Head of caudate nucleus (tissue), 42 donors: ENCODE measurements around the gene MCC.
"Not testable (repeated sequence)": the region's sequence is repeated elsewhere in the genome, so short reads cannot be mapped to it uniquely, and the experiment has no call there.

ENCODE experiments used
- DNase-seq, 42 donors: peaks; one replicate each; pipeline versions ENCODE4 v3.0.0 to v3.0.0-alpha.2; 2020 to 2021; ENCODE audit warnings: mixed read lengths in 7 of 42
- intact Hi-C: fragments of 100-400 bp; cut with DNase I; formaldehyde crosslinking; loops from one replicate; pipeline ENCODE4 v1.15.0; 2022

Gene MCC

DNA sequence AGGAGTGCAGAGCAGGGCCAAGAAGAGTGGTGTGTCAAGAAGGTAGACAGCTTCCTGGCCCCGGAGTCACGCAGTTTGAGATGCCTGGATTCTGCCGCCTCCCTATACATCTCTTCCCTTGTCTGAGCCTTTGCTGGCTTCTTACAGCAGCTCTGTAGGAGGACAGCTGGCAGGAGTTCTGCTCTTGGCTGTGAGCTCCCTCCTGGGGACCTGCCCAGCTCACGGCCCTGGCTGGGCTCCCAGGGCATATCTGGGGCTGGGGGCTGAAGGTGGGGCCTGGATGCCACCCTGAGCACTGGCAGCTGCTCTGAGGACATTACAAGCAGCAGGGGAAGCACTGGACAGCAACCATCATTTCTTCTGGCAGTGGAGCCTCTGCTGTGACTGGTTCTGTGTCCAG lies 52.7 kb downstream of the MCC start:
- intact Hi-C loops = no loop called here
- no peak for DNase-seq

DNA sequence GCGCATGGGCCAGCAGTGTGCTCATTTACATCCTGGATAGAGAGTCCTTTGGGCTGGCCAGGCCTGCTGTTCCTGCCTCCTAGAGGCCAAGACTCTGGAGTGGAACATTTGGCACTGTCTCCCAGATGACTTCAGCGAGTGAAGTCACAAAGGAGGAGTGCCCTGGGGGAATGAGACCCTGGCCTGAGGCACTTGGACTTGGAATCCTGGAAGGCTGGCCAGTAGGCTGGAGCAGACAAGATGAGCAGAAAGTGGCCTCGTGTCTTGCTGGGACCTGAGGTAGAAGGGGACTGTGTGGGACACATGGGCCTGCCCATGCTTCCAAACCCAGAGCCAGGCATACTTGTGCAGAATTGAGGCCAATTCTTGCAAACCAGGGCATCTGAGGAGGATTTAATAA lies 53.4 kb downstream of the MCC start, which contains the start of gene TSSK1B:
TSS of gene TSSK1B (minus strand) at position 101 of the 400 bp plus-strand sequence. CDS start 150 bp downstream, outside the sequence.
- DNase-seq = no peak
- intact Hi-C loops = no loop called here

DNA sequence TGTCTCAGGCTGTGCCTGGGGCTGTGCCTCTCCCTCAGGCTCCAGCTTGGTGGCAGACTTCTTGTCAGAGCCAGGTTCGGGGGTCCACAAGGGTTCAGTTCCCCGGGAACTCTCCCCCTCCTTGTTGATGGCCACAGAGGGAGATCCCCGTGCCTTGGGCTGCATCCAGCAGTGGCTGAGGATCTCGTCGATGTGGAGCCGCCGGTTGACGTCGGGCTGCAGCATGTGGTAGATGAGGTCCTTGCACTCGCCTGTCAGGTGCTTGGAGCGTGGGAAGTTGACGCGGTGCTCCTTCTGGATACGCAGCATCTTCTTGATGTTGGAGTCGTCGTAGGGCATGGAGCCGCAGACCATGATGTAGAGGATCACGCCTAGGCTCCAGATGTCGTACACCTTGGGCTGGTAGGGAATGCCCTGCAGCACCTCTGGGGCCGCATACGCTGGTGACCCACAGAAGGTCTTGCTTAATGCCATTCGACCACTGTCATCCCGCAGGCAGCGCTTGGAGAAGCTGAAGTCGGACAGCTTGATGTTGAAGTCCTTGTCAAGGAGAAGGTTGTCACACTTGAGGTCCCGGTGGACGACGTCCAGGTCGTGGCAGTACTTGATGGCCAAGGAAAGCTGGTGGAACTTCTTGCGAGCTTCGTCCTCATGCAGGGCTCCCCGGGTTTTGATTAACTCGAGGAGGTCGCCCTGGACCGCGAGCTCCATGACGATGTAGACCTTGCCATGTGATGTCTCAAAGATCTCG lies 54.2 kb downstream of the MCC start:
- intact Hi-C loops = no loop called here
- no peak for DNase-seq

DNA sequence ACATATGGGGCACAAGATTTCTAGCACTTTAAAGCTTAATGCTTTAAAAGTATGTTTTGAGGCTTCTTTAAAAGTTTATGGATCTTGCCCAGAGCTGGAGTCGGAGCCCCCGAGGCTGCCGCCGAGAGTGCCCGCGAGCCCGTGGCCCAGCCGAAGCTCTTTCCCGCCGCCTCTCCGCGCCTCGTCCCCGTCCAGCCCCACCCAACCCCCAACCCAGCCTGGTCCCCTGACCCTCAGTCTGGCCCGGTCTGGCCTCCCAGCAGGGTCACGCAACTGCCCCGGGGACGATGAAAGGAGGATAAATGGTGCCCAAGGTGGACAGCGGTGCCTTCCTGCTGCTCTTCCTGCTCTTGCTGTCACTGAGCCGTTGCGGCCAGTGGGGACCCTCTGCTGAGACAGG lies 55.2 kb downstream of the MCC start:
- intact Hi-C loops = no loop called here

DNA sequence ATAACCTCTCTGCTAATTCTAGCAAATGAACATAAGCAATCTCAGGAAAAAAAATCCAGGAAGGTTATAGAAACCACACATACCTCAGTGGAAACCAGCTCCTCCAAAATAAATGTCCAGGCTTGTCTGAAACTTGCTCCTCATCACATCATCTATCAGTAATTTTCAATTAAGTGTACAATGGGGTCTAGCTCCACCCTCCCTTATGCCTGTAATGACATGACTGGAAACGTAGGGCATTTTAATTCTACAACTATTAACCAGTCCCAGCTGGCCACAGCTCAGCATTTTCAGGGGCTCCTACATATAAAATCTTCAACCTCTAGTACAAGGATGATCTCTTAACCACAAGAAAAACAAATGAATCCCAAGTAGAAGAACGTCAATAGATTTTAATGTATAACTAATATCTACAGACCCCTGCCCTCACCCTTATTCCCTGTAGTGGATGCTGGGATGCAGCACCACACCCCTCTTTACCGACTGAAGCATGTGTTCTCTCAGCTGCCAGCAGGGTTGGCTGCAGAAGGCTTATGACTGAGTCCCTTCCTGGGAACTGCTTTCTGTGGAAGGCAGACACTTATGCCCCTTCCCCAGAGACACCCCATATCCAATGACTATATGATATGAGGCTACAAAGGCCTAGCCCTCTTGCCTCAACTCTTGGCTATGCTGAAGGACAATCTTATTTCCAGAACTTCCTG lies 60.2 kb downstream of the MCC start:
- DNase-seq = no peak

More for the DNA sequence above, 55.2 kb downstream of the MCC start:
- DNase-seq = no peak

GRCh38 chr5:113425909-113426308 lies 62.3 kb downstream of the MCC start:
- intact Hi-C loops = no loop called here
- DNase-seq = no peak

More for the DNA sequence above, 60.2 kb downstream of the MCC start:
- intact Hi-C loops = no loop called here

GRCh38 chr5:113421693-113422092 lies 66.6 kb downstream of the MCC start:
- intact Hi-C loops = no loop called here
- no peak for DNase-seq

- no peak for DNase-seq
- intact Hi-C loops = no loop called here
Measured at GRCh38 chr5:113405530-113405929, 82.7 kb downstream of the MCC start.

- intact Hi-C loops = no loop called here
- DNase-seq = no peak
Measured at GRCh38 chr5:113404269-113404668, 84.0 kb downstream of the MCC start.

DNA sequence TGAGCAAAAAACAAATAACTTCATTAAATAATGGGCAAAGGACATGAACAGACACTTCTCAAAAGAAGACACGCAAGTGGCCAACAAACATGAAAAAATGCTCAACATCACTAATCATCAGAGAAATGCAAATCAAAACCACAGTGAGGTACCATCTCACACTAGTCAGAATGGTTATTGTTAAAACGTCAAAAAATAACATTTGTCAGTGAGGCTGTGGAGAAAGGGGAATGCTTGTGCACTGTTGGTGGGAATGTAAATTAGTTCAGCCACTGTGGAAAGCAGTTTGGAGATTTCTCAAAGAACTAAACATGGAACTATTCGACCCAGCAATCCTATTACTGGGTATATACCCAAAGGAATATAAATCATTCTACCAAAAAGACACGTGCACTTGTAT lies 90.3 kb downstream of the MCC start:
- DNase-seq, intact Hi-C loops: not testable (repeated sequence)

- no peak for DNase-seq
- intact Hi-C loops = no loop called here
Measured at GRCh38 chr5:113397046-113397445, 91.2 kb downstream of the MCC start.

GRCh38 chr5:113394658-113395057 lies 93.6 kb downstream of the MCC start:
- no peak for DNase-seq
- intact Hi-C loops = no loop called here

DNA sequence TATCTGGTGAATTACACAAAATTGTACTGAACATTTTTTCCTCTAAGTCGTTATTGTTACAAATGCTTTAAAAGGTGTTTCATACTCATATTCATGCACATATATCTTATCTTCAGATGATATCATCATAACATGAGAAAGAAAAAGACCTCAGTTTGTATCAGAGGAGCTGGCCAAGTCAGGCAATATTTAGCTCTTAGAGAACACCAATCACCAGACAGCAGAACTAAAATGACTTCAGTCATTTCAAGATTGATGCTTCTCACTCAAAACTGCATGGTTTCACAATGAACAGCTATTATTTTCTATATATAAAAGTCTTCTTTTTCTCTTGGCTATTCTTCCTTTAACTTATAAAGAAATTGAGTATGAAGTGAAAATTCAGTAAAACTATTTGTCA lies 98.0 kb downstream of the MCC start:
- intact Hi-C loops = no loop called here
- no peak for DNase-seq

DNA sequence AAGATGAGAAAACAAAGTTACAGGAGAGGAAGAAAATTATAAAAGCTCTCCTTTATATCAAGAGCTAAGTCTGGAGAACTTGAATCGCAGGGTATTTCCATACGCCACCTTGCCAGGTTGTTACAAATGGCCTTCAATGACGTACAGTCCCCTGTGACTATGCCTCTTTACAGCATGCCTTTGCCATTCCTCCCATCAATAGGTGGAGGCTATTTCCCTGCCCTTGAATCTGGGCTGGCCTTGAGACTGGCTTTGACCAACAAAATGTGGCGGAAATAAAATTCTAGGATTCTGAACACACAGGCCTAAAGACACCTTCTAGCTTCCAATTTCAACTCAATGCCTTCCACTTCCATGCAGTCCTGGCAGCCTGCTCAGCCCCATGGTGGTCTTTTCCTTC lies 99.1 kb downstream of the MCC start:
- no peak for DNase-seq

DNA sequence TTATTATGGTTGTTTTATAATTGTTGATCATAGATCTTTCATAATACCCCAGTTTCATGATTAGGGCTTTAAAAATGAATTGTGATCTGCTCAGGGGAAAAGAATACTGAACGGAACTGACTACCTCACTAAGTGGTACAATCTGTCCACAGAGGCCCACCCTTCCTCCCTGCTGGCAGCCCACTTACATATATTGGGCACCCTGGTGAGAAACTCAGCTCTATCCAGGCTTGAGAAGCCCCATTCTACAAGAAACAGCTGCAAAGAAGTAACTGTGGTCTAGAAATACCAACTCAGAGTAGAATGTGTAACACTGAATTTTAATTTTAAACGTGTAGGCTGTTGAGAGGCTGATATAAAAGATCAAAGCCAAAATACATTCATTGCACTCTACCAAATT lies 100.4 kb downstream of the MCC start:
- intact Hi-C loops = no loop called here

More for the DNA sequence above, 99.1 kb downstream of the MCC start:
- intact Hi-C loops = no loop called here

DNA sequence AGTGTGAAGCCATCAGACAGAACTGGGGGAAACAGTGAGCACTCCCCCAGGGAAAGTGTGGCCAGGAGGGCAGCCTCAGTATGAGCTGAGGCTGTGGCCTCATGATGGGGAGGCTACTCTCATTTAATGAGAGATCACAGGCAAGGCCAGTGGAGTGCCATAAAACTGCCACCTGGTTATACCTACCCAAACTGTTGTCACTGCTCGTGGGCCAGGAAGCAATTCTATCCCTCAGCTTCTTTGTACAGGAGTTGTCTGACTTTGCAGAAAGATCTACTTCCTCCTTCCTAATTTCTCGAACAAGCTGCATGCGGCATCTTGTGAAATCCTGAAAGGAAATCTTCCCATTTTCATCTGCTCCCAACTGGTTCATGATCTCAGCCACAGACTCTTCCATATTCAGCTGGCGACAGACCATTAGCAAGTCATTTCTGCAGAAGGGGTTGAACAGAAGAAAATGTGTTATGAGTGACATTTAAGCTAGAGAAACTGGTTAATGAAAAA lies 103.4 kb downstream of the MCC start:
- intact Hi-C loops = no loop called here
- no peak for DNase-seq

More for the DNA sequence above, 100.4 kb downstream of the MCC start:
- DNase-seq = no peak

GRCh38 chr5:113382731-113383130 lies 105.5 kb downstream of the MCC start:
- intact Hi-C loops = no loop called here
- no peak for DNase-seq

GRCh38 chr5:113381791-113382190 lies 106.5 kb downstream of the MCC start:
- DNase-seq = no peak
- intact Hi-C loops = no loop called here

GRCh38 chr5:113380807-113381326 lies 107.4 kb downstream of the MCC start:
- intact Hi-C loops = no loop called here

More at GRCh38 chr5:113380807-113381326, 107.4 kb downstream of the MCC start:
- no peak for DNase-seq
